Activated gamma-delta T cell treated with Interleukin-2 at 50 U/mL for 16 hours (primary cell): ENCODE results near the gene AMMECR1.

Source experiments
- DNase-seq: peaks from one replicate; pipeline ENCODE4 v3.0.0-alpha.2; 2020

AMMECR1 gene

GRCh38 chrX:110310896-110311295 is 7.0 kb downstream of the AMMECR1 start:
- DNase-seq, result no peak

DNA sequence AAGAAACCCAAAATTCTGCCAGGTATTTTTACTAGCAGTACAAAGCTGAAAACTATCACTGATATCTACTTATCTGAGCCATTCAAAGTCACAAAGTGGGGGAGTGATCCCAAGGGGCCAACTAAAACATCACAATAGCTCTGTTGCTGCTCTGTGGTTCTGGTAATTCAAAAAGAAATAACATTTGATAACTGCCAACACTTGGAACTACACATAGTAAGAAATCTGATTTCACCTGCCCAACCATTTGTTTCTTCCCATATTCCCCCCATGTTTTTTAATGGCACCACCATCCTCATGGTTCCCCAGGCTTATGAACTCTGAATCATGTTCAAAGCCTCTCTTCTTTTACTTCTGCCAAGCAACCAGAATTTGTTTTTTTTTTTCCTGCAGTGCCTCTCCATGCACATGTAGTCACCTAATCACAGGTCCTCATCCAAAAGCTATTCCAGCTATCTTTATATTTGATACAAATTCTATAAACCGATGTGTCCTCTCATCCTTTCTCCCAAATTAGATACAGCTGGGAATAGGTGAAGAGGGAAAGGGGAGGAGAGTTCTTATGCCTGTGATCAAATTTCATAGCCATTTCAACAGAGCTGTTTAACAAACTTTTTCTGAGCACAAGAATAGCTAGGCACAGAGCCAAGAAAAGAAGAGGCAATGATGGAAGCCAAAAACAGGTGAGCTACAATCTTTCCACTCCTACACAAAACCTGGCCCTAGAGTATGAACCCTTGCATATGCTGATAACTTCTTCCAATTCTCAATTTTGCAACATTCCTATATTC is 7.7 kb downstream of the AMMECR1 start:
- no peak for DNase-seq

GRCh38 chrX:110308220-110308619 is 9.7 kb downstream of the AMMECR1 start:
- no peak for DNase-seq

DNA sequence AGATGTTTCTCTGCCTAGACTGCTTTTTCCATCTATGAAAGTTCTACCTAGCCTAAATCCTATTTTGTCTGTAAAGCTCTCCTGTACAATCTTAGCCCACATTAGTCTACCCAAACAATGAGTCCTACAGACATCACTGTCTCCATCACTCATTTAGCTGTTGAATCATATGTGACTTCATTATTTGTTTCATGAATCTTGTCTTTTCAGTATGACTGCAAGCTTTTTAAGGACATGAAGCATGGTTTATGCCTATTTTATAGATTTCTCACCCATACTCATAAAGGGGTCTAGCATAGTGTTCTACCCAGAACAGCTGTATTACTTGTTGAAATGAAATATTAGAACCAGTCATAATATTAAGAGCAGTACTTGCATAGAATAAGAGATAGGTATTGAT is 13.0 kb downstream of the AMMECR1 start:
- DNase-seq, result no peak

- DNase-seq, result no peak
These were observed 13.5 kb downstream of the AMMECR1 start for GRCh38 chrX:110304371-110304770.

- DNase-seq, result no peak
These were observed 14.9 kb downstream of the AMMECR1 start for GRCh38 chrX:110302975-110303374.

GRCh38 chrX:110301194-110301593 is 16.7 kb downstream of the AMMECR1 start:
- DNase-seq, result no peak

GRCh38 chrX:110294087-110294486 is 23.8 kb downstream of the AMMECR1 start:
- no peak for DNase-seq

DNA sequence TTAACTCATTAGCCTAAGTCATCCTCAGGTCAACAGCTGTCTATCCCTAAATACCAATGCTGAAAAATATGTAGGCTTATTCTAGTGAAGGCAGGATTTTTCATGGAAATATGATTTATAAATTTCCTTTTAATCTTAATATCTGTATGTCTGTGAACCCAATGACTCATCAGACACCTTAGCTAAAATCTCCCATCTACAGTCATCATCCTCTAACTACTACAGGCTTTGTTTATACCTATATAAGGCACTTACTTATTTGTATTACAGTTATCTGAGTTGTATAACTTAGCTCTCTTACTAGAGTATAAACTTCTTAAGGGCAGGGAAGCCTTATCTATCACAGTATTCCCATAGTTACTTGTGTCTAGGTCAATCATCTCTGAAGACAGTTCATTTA is 24.2 kb downstream of the AMMECR1 start:
- DNase-seq, result no peak

GRCh38 chrX:110287605-110288004 is 30.3 kb downstream of the AMMECR1 start:
- DNase-seq, result no peak

- no peak for DNase-seq
These were observed 31.8 kb downstream of the AMMECR1 start for GRCh38 chrX:110286106-110286505.

DNA sequence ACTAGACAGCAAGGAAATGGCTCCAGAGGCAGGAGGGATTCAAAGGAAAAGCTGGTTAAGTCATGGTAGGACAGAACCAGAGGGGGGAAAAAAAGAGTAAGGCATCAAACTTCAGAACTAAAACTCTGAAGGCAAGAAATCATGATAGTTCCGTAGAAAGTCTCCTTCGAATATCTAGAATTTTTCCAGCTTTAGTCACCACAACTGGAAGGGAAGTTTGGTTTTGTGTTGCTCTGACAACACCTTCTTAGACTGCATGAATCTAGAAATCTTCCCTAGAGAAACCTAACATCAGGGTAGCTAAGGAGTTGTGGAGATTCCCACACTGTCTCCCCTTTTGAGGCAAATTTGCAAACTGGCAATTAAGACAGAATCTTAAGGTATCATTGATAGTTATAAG is 33.7 kb downstream of the AMMECR1 start:
- DNase-seq, result no peak

DNA sequence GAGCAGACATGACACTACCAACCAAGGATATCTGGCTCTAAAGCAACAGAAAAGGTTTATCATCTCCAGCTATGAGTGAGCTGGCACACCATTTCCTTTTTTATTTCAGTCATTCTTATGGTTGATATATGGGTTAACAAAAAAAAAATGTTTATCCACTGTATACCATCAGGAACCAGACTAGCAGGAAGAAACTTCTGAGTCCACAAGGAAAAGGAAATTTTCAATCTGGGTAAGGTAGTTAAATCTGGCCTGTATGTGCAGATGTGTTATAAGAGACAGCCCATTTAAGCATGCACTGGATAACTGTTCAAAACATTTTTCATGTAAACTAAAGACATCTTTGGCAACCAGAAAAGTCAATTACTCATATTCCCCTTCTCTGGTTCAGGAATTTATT is 35.0 kb downstream of the AMMECR1 start:
- no peak for DNase-seq

DNA sequence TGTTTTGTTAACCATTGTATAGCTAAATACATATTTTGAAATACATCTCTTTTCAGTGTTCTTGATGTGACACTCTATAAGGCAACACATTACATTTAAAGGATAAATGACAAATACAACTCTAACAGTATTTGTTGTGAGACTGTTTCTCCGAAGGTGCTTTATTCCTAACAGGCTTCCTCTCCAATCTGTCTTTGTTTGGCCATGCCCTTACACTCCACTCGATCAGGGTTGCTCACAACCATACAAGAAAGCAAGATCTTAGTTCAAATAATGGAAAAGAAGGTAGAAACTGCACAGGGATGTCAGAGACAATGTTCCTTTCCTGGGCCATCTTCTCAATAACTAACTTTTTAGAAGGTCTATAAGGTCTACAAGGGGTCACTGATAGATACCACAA is 36.5 kb downstream of the AMMECR1 start:
- no peak for DNase-seq

- DNase-seq, result no peak
These were observed 36.9 kb downstream of the AMMECR1 start for GRCh38 chrX:110280954-110281353.

DNA sequence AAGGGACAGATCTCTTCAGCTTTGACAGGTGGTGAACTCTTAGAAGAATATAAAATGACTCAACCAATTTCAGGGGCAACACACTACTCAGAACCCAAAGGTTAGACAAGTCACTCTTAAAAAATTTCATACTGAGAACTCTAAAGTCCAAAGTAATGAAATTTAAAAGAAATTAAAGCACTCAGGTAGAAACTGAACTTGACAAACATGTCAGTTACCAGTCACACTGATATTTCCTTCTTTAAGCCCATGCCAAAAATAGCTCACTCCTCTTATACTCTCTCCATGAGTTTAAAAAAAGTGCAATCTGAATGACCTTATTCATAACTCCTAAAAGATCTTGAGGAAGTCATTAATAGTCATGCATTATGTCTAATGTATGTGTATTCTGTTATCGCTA is 40.3 kb downstream of the AMMECR1 start:
- DNase-seq, result no peak

DNA sequence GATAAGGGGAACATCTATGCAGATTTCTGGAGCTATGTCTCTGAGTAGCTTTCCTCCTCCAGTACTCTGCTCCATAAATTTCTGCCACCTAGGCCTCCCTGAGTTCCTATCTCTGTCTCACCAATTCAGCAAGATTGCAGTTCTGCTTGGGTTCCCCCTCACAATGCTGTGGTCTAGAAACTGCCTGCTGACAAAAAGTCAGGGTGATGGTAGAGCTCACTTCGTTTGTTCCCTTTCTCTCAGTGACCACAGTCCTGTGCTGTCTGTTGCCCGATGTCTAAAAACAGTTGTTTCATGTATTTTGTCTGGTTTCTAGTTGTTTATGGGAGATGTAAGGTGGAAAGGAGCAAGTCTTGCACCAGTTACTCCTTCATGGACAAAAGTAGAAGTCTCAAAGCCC is 41.1 kb downstream of the AMMECR1 start:
- no peak for DNase-seq

DNA sequence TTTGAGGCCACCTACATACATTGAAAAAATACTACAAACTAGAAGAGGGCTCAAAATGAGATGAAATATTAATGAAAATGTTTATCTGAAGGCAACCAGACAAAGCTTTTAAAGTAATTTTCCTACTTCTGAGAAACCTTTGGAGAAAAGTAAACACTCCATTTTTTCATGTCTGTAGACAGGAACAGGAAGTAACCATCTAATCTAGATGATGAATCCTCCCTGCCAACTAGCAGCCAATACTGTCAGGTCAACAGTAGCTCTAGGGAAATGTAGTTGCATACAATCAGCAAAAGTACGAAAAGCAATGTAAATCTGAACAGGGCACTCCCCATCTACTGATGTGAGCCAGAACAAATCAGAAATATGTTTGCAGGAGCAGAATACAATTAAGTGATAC is 49.0 kb downstream of the AMMECR1 start:
- DNase-seq, result no peak

DNA sequence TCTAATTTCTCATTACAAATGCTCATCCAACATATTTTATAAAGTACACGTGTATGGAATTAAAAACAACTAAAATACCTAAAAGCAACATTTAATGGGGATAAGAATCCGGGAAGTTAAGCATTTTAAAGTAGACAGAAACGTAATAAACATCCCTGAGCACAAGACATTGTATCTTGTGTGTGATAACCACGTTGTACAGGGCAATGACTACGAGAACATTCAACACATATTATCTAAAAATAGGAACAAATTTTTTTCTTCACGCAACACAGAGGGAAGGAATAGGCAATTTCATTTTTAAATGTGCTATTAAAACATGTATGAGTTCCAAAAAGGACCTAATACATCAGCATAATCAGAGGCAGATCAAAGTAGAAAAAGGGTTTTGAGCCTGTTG is 49.5 kb downstream of the AMMECR1 start:
- DNase-seq, result no peak

GRCh38 chrX:110267874-110268273 is 50.0 kb downstream of the AMMECR1 start:
- DNase-seq, result no peak

DNA sequence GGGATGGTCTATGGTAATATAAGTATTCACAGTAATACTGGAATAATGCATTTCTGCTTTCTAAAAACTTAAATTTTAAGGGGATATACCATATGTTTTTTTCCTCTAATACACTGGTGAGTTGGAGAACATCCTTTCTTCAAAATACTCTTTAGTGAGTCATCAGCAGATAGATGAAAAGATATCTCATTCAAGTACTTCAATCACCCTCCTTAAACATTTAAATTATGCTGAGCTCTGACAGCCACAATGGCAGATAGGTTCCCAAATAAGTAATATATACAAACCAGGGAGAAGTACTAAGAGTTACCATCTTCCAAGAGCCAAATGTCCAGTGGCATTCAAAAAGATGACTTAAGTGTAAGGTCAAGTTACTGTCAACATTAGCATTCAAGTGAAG is 52.2 kb downstream of the AMMECR1 start:
- no peak for DNase-seq

GRCh38 chrX:110259117-110259516 is 58.8 kb downstream of the AMMECR1 start:
- DNase-seq, result no peak

DNA sequence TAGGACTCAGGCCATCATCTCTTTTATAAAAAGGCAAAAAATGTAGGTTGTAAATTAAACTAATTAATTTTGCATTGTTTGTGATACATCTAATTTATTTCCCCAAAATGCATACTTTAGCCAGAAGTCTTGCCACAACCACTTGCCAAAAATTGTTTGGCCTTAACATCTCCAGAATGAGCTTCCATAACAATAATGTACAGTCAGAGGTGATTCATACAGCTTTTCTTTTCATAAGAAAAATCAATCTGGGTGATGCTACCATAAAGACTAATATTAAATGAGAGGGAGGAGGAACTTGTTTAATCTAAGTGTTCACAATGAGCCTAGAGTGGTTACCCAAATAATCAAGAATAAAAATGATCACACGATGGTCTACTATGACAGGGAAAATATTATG is 59.3 kb downstream of the AMMECR1 start:
- no peak for DNase-seq

DNA sequence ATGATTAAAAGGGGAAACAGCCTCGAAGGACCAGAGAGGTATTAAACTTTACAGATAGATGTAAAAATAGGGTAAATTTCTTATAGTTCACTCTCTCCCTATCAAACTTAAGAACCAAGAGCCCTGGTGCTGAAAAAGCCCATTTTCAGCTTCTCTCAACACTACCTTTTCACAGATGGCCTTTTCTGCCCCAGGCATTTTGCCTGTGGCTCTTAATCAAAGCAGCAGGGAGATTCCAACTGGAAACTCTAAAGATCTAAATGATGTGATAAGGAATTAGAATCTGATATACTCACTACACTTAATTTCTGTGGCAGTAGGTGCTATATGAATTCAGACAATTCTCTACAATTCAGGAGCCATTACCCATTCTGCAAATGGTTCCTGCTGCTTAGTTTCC is 60.0 kb downstream of the AMMECR1 start:
- no peak for DNase-seq

DNA sequence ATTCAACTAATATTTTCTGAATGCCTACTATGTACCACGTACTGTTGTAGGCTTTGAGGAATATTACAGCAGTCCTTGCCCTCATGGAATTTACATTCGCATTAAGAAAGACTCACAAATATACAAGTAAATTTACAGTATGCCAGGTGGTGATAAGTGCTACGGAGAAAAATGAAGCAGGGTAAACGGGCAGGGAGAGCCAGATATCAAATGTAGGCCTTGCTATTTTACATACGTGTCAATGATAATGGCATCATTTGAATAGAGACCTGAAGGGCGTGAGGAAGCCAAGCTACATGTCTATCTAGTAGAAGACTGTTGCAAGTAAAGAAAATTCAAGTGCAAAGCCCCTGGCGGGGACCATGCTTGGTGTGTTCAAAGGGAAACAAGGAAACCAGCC is 65.2 kb downstream of the AMMECR1 start:
- DNase-seq, result no peak
